SU-DHL-6 (cell line): ENCODE measurements around the gene LECT2.

Experiments
- H2AFZ ChIP-seq: fragments of 200-600 bp; sonication (generic); 2 replicates; pipeline ENCODE4 v1.6.1; 2014; ENCODE audit warnings: low read depth, mild to moderate bottlenecking, moderate library complexity, mixed read lengths, antibody characterized with exemption, low read length; ENCODE audit not compliant: severe bottlenecking
- H3F3A ChIP-seq: fragments of 200-600 bp; shearing (Covaris generic); 2 replicates; pipeline ENCODE4 v1.6.0; 2016; ENCODE audit warnings: antibody characterized with exemption, mild to moderate bottlenecking; ENCODE audit not compliant: insufficient read depth
- H3K27ac ChIP-seq: fragments of 200-600 bp; sonication (generic); 2 replicates; pipeline ENCODE4 v1.5.1; 2016; ENCODE audit warnings: low read depth, mild to moderate bottlenecking, low read length, moderate library complexity, mixed read lengths
- H3K27me3 ChIP-seq: fragments of 200-600 bp; sonication (generic), shearing (Covaris generic); 2 replicates; pipeline ENCODE4 v1.6.0; 2014; ENCODE audit warnings: mild to moderate bottlenecking, low read length
- H3K36me3 ChIP-seq: fragments of 200-600 bp; sonication (generic); 2 replicates; pipeline ENCODE4 v1.6.1; 2014; ENCODE audit warnings: mild to moderate bottlenecking, low read length, mixed read lengths
- H3K4me2 ChIP-seq: fragments of 300-600, 200-600 bp; shearing (Covaris generic), sonication (generic); 2 replicates; pipeline ENCODE4 v1.6.0; 2014; ENCODE audit warnings: low read length, low read depth, mild to moderate bottlenecking; ENCODE audit not compliant: poor library complexity, severe bottlenecking
- H3K4me3 ChIP-seq: fragments of 200-600 bp; sonication (generic); 2 replicates; pipeline ENCODE4 v1.5.1; 2014; ENCODE audit warnings: antibody characterized with exemption, low read length, mild to moderate bottlenecking, mixed read lengths; ENCODE audit not compliant: insufficient read depth, poor library complexity, severe bottlenecking
- H3K79me2 ChIP-seq: fragments of 200-600 bp; sonication (generic); 2 replicates; pipeline ENCODE4 v1.6.1; 2014; ENCODE audit warnings: mild to moderate bottlenecking, low read length, moderate library complexity; ENCODE audit not compliant: insufficient read depth
- H3K9ac ChIP-seq: fragments of 200-600 bp; sonication (generic); 2 replicates; pipeline ENCODE4 v1.7.0; 2014; ENCODE audit warnings: mild to moderate bottlenecking, low read length
- H3K9me2 ChIP-seq: fragments of 200-600 bp; sonication (generic); replicated peaks from 2 replicates; pipeline ENCODE4 v1.6.1; 2014; ENCODE audit warnings: low read length; ENCODE audit not compliant: insufficient read depth
- H3K9me3 ChIP-seq: fragments of 200-600 bp; sonication (generic); 2 replicates; pipeline ENCODE4 v1.6.1; 2014; ENCODE audit warnings: low read length, mixed read lengths; ENCODE audit not compliant: insufficient read depth
- H4K20me1 ChIP-seq: fragments of 200-600 bp; sonication (generic); 2 replicates; pipeline ENCODE4 v1.6.1; 2014; ENCODE audit warnings: low read depth, mild to moderate bottlenecking, antibody characterized with exemption, low read length, moderate library complexity, mixed read lengths
- CTCF ChIP-seq: fragments of 200-600 bp; sonication (generic); IDR thresholded peaks from one replicate; pipeline ENCODE4 v1.5.1; 2017; ENCODE audit warnings: antibody characterized with exemption, mild to moderate bottlenecking, low read length, moderate library complexity; ENCODE audit not compliant: insufficient read depth, poor library complexity, severe bottlenecking
- EZH2phosphoT487 ChIP-seq: fragments of 200-600 bp; sonication (generic), shearing (Covaris generic); conservative IDR thresholded peaks from 2 replicates; pipeline ENCODE4 v1.6.1; 2018; ENCODE audit warnings: mild to moderate bottlenecking, antibody characterized with exemption, low read length, moderate library complexity, mixed read lengths

Gene LECT2

GRCh38 chr5:135901633-135902032 is 53.1 kb downstream of the LECT2 start:
- Histone ChIP-seq H3K9me2 (no peaks in the 10 kb centered on the region), H4K20me1 (no peaks in the 10 kb centered on the region), H3K9ac (no peak overlapping the region), H3K9me3 (no peaks in the 10 kb centered on the region), H3F3A (no peaks in the 10 kb centered on the region), H3K4me2 (no peak overlapping the region), H3K27ac (no peak overlapping the region), H3K79me2 (no peaks in the 10 kb centered on the region), H2AFZ (no peak overlapping the region), H3K4me3 (no peak overlapping the region), H3K36me3 (no peaks in the 10 kb centered on the region), H3K27me3 (no peaks in the 10 kb centered on the region)
- TF ChIP-seq CTCF (no peak), EZH2phosphoT487 (no peak)

GRCh38 chr5:135900276-135900675 is 54.5 kb downstream of the LECT2 start:
- no peak overlapping the region for H3K4me2 ChIP-seq
- H3K9me2 ChIP-seq = no peaks in the 10 kb centered on the region
- H3K9me3 ChIP-seq = no peaks in the 10 kb centered on the region
- H3K27ac ChIP-seq = no peak overlapping the region
- H2AFZ ChIP-seq = no peak overlapping the region
- TF ChIP-seq CTCF = no peak
- TF ChIP-seq EZH2phosphoT487 = no peak
- H3K27me3 ChIP-seq = no peaks in the 10 kb centered on the region
- H4K20me1 ChIP-seq = no peaks in the 10 kb centered on the region
- no peaks in the 10 kb centered on the region for H3K36me3 ChIP-seq
- H3K9ac ChIP-seq = no peak overlapping the region
- no peaks in the 10 kb centered on the region for H3F3A ChIP-seq
- H3K79me2 ChIP-seq = no peaks in the 10 kb centered on the region
- no peak overlapping the region for H3K4me3 ChIP-seq

GRCh38 chr5:135898651-135899050 is 56.1 kb downstream of the LECT2 start:
- Histone ChIP-seq H3K4me2 (no peak overlapping the region), H3K36me3 (no peaks in the 10 kb centered on the region), H4K20me1 (no peaks in the 10 kb centered on the region), H2AFZ (no peak overlapping the region), H3K27me3 (no peaks in the 10 kb centered on the region), H3F3A (no peaks in the 10 kb centered on the region), H3K79me2 (no peaks in the 10 kb centered on the region), H3K4me3 (no peak overlapping the region), H3K9me2 (no peaks in the 10 kb centered on the region), H3K9me3 (no peaks in the 10 kb centered on the region), H3K9ac (no peak overlapping the region), H3K27ac (no peak overlapping the region)
- TF ChIP-seq CTCF (no peak), EZH2phosphoT487 (no peak)
